Stimulated activated CD4-positive, alpha-beta T cell treated with anti-CD3 and anti-CD28 coated beads, Interleukin-1b, Interleukin-23, amount 100 ng/mL, for 4 hours (primary cell): ENCODE data around the gene NCR3LG1.
"Not testable (repeated sequence)": the region's sequence is repeated elsewhere in the genome, so short reads cannot be mapped to it uniquely, and the experiment has no call there.

Experiments used
- DNase-seq, 2 donors: peaks; one replicate each; pipeline ENCODE4 v3.0.0-alpha.2; 2020; ENCODE audit warnings: low read depth in 2 of 2

The NCR3LG1 gene

GRCh38 chr11:17410606-17411379, 59.2 kb downstream of the NCR3LG1 start:
- DNase-seq: no peak

GRCh38 chr11:17411418-17411817, 59.8 kb downstream of the NCR3LG1 start:
- no peak for DNase-seq

GRCh38 chr11:17412488-17413180, 61.0 kb downstream of the NCR3LG1 start:
- DNase-seq: no peak

GRCh38 chr11:17413414-17414316, 62.1 kb downstream of the NCR3LG1 start:
- DNase-seq: no peak

GRCh38 chr11:17414317-17414737, 62.7 kb downstream of the NCR3LG1 start:
- DNase-seq: no peak

GRCh38 chr11:17414992-17415391, 63.4 kb downstream of the NCR3LG1 start:
- DNase-seq: no peak

- no peak for DNase-seq
Measured at GRCh38 chr11:17415523-17416104, 64.0 kb downstream of the NCR3LG1 start.

GRCh38 chr11:17416492-17416891, 64.9 kb downstream of the NCR3LG1 start:
- DNase-seq: no peak

GRCh38 chr11:17418444-17419081, 67.0 kb downstream of the NCR3LG1 start:
- DNase-seq: no peak

- no peak for DNase-seq
Measured at GRCh38 chr11:17421781-17422180, 70.2 kb downstream of the NCR3LG1 start.

GRCh38 chr11:17423533-17424310, 72.1 kb downstream of the NCR3LG1 start:
- DNase-seq: no peak

- not testable (repeated sequence) for DNase-seq
Measured at GRCh38 chr11:17426233-17426632, 74.6 kb downstream of the NCR3LG1 start.
